GM21619 (cell line): Measurements from ENCODE around the gene PAXX.

Source experiments
- ATAC-seq: cut with Tn5 transposase; IDR thresholded peaks from one replicate; pipeline ENCODE4 v1.9.1; 2021; ENCODE audit not compliant: unreplicated experiment

The PAXX gene

DNA sequence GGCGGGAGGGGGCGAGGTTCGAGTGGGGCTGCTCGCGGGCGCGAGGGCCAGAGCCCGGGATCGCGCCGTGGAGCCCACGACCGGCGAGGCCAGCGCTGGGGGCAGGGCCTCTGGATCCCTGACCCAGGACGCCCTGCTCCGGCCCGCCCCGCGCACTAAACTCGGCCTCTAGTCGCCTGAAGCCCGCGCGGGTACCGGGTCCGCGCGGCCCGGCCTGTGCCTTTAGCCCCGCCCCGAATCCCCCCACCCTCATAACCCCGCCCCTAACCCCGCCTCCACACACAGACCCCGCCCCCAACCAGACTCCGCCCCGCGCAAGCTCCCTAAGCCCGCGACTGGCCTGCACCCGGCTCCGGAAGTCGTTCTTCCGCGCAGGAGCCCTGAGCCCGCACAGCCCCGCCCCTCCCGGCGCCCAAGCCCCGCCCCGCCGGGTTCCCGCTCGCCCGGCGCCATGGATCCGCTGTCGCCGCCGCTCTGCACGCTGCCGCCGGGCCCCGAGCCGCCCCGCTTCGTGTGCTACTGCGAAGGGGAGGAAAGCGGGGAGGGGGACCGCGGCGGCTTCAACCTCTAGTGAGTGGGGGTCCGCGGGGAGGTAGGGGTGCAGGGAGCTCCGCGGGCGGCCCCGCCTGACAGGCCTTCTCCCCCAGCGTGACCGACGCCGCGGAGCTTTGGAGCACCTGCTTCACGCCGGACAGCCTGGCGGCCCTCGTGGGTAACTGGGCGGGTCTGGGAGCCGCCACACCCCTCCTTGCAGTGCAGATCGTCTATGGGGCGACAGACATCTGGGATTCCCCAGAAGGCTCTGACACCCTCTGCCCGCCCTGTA, at the start of gene PAXX:
Gene PAXX (plus strand): TSS at position 430 of the 826 bp plus-strand sequence. CDS start 22 bp downstream, at position 452.
- peak; percentile 77 for ATAC-seq

DNA sequence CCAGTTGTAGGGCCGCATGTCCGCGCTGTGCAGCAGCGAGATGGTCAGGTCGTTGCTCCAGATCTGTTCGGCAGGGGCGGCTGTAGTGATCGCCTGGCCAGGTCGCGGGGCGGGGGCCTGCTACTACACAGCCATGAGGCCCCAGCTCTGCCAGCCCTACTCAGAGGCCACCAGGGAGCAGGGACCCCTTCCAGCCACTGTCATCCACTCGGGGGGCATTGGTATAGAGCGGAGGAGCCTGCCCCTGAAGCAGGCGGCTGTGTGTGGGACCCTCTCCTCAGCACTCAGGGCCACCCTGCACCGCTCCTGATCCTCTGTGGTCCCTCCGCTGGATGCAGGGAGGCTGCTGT, 49.4 kb upstream of the PAXX start:
- no peak for ATAC-seq

DNA sequence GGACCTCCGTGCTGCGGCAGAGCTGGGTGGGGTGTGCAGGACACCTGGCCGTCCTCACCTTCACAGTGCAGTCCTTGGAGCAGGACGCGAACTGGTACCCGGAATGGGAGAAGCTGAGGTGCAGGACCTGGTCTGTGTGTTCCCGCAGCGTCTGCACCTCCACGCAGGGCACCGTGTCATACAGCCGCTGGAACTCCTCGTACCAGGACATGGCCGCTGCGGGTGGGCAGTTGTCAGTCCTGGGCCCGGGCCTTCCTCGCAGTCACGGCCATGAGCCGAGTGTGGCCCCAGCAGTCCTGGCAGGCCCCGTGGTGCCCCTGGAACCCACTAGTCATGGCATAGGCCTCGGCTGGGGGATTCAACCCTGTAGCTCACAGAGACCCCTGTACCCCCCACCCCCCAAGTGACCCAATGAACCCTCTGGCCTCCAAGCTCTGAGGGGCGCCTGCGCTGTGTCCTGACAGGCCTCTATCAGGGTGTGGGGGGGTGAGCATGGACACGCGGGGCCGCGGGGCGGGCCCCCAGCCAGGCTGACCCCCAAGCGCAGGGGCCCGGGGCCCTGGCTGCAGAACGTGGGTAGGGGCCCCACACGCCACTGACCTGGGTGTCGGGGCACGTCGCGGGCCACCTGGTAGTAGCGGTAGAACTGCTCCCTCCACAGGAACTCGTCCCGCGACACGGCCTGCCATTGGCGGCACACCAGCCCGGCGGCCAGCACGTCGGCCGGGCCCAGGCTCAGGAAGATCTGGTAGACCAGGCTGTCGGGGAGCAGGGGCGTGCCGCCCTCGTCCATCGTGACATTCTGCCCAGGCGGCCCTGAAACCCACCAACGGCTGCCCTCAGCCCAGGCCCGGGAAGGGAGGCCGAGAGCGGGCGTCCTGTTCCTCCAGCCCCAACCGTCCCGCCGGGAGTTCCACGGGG, 48.7 kb upstream of the PAXX start:
- peak; percentile 21 for ATAC-seq

DNA sequence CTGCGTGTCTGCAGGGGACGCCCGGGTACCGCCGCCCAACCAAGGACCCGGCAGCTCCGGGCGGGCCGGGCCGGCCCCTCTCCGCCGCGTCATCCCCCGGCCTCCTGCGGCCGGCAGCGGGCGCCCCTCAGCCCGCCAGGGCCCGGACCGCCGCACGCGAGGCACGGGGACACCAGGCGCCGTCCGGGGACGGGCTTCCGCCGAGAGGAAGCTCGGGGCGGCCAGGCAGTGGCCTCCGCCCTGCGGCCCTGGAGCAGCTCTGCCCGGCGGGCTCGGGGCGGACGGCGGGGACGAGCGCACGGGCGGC, 48.1 kb upstream of the PAXX start:
- ATAC-seq = peak; percentile 28

GRCh38 chr9:136944519-136945332, 47.5 kb upstream of the PAXX start, which contains the start of the genes C8G and FBXW5:
C8G (plus strand) TSS chr9:136945243; CDS start chr9:136945321, 78 bp downstream.
FBXW5 (minus strand) TSS chr9:136944738; CDS start chr9:136944083, 655 bp downstream.
- ATAC-seq = peak; percentile 59

- no peak for ATAC-seq
These were observed 46.6 kb upstream of the PAXX start for GRCh38 chr9:136945333-136946227.

GRCh38 chr9:136946228-136947027, 45.8 kb upstream of the PAXX start:
- ATAC-seq = no peak

DNA sequence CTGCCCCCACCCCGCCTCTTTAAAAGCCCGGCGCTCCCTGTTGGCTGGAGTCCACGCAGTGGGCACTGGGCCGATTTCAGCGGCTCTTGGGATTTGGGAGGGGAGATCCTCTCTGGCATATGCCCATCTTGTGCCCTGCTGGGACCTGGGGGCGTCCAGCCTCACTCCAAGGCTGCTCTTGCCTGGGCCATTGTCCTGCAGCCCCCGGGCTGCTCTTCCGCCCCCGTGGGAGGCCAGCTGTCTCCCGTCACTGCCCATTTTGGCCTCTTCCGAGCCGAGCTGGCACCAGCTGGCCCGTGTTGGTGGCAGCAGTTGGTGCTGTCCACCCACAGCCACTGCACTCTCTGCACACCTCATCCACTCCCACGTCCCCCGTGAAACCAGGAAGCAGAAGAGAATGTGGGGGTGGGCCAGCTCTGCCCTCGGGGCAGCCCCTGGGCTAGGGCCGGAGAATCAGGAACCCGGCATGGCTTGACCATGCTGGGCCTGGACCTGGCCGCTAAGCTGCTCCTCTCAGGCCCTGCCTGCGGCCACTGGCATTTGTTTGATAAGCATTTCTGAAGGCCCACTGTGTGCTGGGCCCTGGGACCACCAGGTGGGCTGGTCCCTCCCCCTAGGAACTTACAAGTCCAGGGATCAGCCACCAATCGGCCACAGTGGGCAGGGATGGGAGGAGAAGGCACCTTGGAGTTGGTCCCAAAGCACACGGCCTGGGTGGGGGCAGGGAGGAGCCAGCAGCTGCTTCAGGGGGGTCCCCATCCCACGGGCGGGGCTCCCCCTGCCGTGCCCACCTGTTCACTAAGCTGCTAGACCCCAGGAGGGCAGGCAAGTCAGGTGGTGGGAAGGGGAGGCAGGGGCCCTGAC, 45.0 kb upstream of the PAXX start:
- no peak for ATAC-seq

GRCh38 chr9:136947955-136948510, 44.2 kb upstream of the PAXX start:
- ATAC-seq = no peak

GRCh38 chr9:136949239-136949816, 42.9 kb upstream of the PAXX start:
- no peak for ATAC-seq

GRCh38 chr9:136949817-136950655, 42.2 kb upstream of the PAXX start:
- peak; percentile 73 for ATAC-seq

DNA sequence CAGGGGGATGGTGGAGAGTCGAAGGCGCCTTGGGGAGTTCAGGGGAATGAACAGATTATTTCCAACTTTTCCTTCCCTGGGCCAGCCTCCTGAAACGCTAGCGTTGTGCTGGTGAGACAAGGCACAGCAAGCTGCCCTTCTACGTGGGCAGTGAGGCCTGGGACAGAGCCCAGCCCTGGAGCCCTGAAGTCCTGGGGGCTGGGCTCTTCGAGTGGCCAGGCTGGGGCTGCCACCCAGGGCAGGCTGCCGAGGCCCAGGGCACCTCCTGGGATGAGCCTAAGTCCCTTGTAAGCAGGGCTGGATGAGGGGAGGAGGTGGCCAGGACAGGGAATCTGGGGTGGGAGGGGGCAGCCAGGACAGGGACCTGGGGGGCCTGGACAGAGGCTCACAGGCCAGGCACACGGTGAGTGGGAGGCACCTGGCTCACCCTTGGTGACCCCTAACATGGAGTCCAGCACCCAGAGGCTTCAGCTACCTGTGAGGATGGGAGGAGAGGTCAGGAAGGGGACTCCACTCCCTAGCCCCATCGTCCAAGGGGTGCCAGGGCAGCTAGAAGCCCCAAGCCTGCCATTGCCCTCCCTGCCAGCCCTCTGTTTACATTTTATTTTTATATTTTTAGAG, 41.5 kb upstream of the PAXX start:
- ATAC-seq = no peak

- ATAC-seq = no peak
These were observed 40.5 kb upstream of the PAXX start, which contains the start of gene LCN12 for GRCh38 chr9:136951541-136952320. LCN12 (plus strand) TSS chr9:136952273; CDS start chr9:136952328, 55 bp downstream.

- no peak for ATAC-seq
These were observed 39.8 kb upstream of the PAXX start for GRCh38 chr9:136952321-136952850.
